Measurements from ENCODE around the gene NAALADL1. TPM values are rescaled to one million over a fixed set of nuclear protein-coding genes. Genes with fewer than 3 reads are reported as not detected.

Gene NAALADL1
- total RNA-seq, 2 experiments from 2014 or later = 7.1 to 7.5 TPM

DNA sequence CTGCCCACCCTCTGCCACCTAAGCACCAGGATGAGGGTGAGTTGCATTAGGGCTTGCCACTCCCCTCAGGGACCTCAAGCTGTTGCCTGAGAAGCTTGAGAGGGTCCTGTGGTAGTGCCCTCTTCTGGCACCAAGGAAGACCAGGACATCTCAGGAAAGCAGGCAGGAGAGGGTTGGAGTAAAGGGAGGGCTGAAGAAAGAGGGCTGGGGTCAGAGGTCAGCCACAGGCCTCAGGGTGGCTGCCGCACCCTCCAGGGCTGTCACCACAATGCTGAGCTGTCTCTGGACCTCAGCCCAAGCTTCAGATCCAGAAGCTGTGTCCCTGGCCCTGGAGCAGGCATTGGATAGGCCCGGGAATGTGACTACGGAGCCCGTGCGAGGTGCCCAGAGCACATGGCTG is 13.3 kb downstream of the NAALADL1 start:
- H3K4me3 Mint-ChIP-seq = no peak overlapping the region
- H3K27ac Mint-ChIP-seq = no peak overlapping the region
- DNase-seq = no peak
- peaks cover 53% of the 10 kb centered on the region for H3K4me1 Mint-ChIP-seq (ENCODE audit: low read depth)
- peaks cover 17% of the 10 kb centered on the region for H3K36me3 Mint-ChIP-seq (ENCODE audit: low read depth)
- CTCF ChIA-PET = no interaction called here
- no peaks in the 10 kb centered on the region for H3K9me3 Mint-ChIP-seq (ENCODE audit: insufficient read depth)
- no peaks in the 10 kb centered on the region for H3K27me3 Mint-ChIP-seq (ENCODE audit: low read depth)
- no peak for ATAC-seq
- POLR2A ChIA-PET = no interaction called here

DNA sequence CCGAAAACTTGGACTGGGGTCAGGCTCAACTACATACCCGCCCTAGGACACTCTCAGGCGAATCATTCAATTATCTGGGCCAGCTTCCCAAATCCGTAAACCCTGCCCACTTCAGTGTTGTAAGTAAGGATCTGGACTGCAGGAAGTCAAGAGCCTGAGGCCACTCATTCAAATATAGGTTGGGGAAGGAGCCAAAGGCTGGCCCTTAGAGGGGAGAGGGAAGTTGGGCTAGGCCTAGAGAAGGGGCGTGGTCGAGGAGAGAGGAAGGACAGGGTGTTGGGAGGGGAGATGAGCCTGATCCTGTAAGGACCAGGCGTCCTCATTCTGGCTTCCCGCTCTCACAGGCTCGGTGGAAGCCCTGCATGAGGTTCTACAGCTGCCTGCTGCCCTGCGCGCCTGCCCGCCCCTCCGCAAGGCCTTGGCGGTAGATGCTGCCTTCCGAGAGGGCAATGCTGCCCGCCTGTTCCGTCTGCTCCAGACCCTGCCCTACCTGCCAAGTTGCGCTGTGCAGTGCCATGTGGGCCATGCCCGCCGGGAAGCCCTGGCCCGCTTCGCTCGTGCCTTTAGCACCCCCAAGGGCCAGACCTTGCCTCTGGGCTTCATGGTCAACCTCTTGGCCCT is 14.4 kb downstream of the NAALADL1 start:
- H3K27me3 Mint-ChIP-seq (ENCODE audit: low read depth) = no peaks in the 10 kb centered on the region
- no peaks in the 10 kb centered on the region for H3K9me3 Mint-ChIP-seq (ENCODE audit: insufficient read depth)
- no peak overlapping the region for H3K27ac Mint-ChIP-seq
- CTCF ChIA-PET = interaction anchor here (1.5 kb wide), 1 partner anchor 17 kb away, joined by 3 read pairs; the partner anchor contains the start of gene SNX15
- H3K36me3 Mint-ChIP-seq (ENCODE audit: low read depth) = peaks cover 17% of the 10 kb centered on the region
- peaks cover 57% of the 10 kb centered on the region for H3K4me1 Mint-ChIP-seq (ENCODE audit: low read depth)
- DNase-seq (no peak), ATAC-seq (no peak)
- H3K4me3 Mint-ChIP-seq = no peak overlapping the region
- POLR2A ChIA-PET = no interaction called here

DNA sequence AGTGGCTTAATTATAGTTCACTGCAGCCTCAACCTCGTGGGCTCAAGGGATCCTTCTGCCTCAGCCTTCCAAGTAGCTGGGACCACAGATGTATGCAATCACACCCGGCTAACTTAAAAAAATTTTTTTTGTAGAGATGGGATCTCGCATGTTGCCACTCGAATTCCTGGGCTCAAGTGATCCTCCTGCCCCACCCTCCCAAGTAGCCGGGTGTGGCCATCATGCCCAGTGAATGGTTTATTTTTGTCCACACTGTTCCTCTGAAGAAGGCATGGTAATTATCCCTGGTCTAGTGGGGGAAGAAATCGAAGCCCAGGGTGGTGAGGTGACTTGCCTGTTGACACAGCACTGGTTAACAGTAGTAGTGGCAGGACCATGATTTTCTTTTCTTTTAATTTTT is 15.5 kb downstream of the NAALADL1 start:
- no peak for DNase-seq
- Mint-ChIP-seq H3K27ac (no peak overlapping the region), H3K36me3 (ENCODE audit: low read depth) (peaks cover 22% of the 10 kb centered on the region), H3K4me1 (ENCODE audit: low read depth) (peaks cover 53% of the 10 kb centered on the region), H3K9me3 (ENCODE audit: insufficient read depth) (no peaks in the 10 kb centered on the region), H3K27me3 (ENCODE audit: low read depth) (no peaks in the 10 kb centered on the region), H3K4me3 (peak overlapping the region; percentile 88)
- ATAC-seq = no peak
- ChIA-PET CTCF (interaction anchor here (1.5 kb wide), 1 partner anchor 16 kb away, joined by 3 read pairs; the partner anchor contains the start of gene SNX15), POLR2A (interaction anchor here (0.8 to 3.8 kb wide), 2 partner anchors 40 to 375 kb away, joined by 3 to 19 read pairs; partner anchors contain the start of gene CDCA5)

DNA sequence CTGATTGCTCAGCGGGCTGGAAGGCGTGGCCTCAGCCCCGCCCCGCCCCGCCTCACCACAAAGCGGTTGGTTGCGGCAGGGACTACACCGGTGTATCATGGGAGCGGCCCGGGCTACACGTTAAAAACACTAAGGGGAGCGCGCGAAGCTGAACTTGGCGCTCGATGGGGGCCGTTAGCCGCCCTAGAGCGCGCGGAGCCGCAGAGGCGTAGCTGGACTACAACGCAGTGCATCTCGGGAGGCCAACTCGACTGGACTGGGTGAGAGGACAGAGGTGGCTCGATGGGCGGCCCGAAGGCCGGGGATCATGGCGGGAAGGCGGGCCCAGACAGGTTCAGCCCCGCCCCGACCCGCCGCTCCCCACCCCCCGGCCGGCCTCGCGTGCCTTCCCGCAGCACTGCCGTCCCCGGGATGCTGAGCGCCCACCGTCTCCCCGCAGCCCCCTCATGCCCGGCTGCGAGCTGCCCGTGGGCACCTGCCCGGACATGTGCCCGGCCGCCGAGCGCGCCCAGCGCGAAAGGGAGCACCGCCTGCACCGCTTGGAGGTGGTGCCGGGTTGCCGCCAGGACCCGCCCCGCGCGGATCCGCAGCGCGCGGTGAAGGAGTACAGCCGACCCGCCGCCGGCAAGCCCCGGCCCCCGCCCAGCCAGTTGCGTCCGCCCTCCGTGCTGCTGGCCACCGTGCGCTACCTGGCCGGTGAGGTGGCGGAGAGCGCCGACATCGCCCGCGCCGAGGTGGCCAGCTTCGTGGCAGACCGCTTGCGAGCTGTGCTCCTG is 17.3 kb downstream of the NAALADL1 start, which contains the start of gene SAC3D1:
Gene SAC3D1 (plus strand): TSS at position 364 of the 776 bp plus-strand sequence. CDS start 83 bp downstream, at position 447.
- peak; percentile 97 for DNase-seq
- peak; percentile 95 for ATAC-seq
- ChIA-PET POLR2A (interaction anchor here (0.7 to 3.8 kb wide), 14 partner anchors 13 to 384 kb away, joined by 3 to 19 read pairs (median 5); partner anchors contain the start of genes ARL2, CDCA5, FAU and MRPL49), CTCF (interaction anchor here (1.0 to 2.9 kb wide), 10 partner anchors 13 to 185 kb away, joined by 3 to 32 read pairs (median 4); partner anchors contain the start of genes ARL2, FAU, MRPL49 and SNX15)
- Mint-ChIP-seq H3K4me3 (peak within 1 kb of the TSS; percentile 88), H3K4me1 (ENCODE audit: low read depth) (peaks cover 35% of the 10 kb centered on the region), H3K36me3 (ENCODE audit: low read depth) (peaks cover 22% of the 10 kb centered on the region), H3K27ac (peak within 1 kb of the TSS; percentile 95), H3K9me3 (ENCODE audit: insufficient read depth) (no peaks in the 10 kb centered on the region), H3K27me3 (ENCODE audit: low read depth) (no peaks in the 10 kb centered on the region)

DNA sequence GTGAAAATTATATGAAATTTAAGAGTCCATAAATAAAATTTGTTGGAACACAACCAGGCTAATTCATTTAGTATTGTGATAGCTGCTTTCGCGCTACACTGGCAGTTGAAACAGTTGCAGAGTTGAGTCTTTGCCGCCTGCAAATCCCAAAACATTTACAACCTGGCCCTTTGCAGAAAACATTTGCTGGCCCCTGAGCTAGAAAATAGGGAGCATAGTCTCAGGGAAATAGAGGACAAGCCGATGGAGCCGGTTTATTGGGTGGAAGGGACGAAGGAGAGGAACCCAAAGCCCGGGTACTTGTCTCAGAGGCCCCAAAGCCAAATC is 17.9 kb downstream of the NAALADL1 start:
- H3K27me3 Mint-ChIP-seq (ENCODE audit: low read depth) = no peaks in the 10 kb centered on the region
- POLR2A ChIA-PET = interaction anchor here (0.6 to 3.8 kb wide), 17 partner anchors 10 to 385 kb away, joined by 3 to 19 read pairs (median 4); partner anchors contain the start of genes ARL2, CDCA5, FAU and MRPL49
- H3K9me3 Mint-ChIP-seq (ENCODE audit: insufficient read depth) = no peaks in the 10 kb centered on the region
- H3K4me3 Mint-ChIP-seq = peak overlapping the region; percentile 86
- H3K27ac Mint-ChIP-seq = peak overlapping the region; percentile 95
- DNase-seq (no peak), ATAC-seq (no peak)
- CTCF ChIA-PET = interaction anchor here (1.0 to 2.9 kb wide), 8 partner anchors 12 to 81 kb away, joined by 3 to 32 read pairs (median 5); partner anchors contain the start of genes ARL2, FAU, MRPL49 and SNX15
- H3K36me3 Mint-ChIP-seq (ENCODE audit: low read depth) = peaks cover 24% of the 10 kb centered on the region
- peaks cover 33% of the 10 kb centered on the region for H3K4me1 Mint-ChIP-seq (ENCODE audit: low read depth)

DNA sequence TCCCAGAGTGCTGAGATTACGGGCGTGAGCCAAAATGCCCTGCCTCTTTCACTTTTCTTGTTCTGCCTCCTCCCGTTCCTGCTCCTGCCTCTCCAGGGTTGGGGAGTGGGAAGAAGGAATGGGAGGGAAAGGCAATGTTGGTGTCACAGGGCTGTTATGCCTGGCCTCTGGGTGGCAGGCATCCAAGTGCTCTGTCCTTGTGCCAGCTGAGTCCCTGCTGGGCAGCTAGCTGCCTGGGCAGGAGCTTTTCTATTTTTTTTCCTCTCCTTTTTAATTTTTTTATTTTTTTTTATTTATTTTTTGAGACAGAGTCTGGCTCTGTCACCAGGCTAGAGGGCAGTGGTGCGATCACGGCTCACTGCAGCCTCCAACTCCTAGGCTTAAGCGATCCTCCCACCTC is 21.4 kb downstream of the NAALADL1 start:
- H3K27ac Mint-ChIP-seq = no peak overlapping the region

DNA sequence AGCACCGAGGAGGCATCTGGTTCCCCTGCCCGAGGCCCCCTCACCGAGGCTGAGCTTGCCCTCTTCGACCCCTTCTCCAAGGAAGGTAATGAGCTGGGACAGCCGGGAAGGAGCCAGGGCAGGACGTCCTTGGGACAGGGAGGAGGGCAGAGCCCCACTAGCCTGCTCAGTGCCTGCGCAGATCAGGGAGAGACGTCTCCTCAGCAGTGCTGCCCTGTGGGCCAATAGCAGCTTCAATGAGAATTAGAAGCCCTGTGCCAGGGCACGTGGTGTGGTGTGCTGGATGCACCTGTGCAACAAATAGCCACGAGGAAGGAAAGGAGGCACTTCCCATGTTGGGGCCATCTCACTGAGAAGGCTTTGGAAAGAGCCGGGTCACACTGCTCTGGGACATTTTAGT is 22.8 kb downstream of the NAALADL1 start:
- Mint-ChIP-seq H3K4me1 (ENCODE audit: low read depth) (peaks cover 10% of the 10 kb centered on the region), H3K27ac (no peak overlapping the region), H3K36me3 (ENCODE audit: low read depth) (peaks cover 8% of the 10 kb centered on the region), H3K27me3 (ENCODE audit: low read depth) (no peaks in the 10 kb centered on the region), H3K4me3 (no peak overlapping the region), H3K9me3 (ENCODE audit: insufficient read depth) (no peaks in the 10 kb centered on the region)
- no peak for ATAC-seq
- DNase-seq = no peak
- POLR2A ChIA-PET = no interaction called here
- CTCF ChIA-PET = interaction anchor here (1.0 kb wide), 1 partner anchor 23 kb away, joined by 3 read pairs; no protein-coding TSS in a partner anchor

More for the DNA sequence above, 21.4 kb downstream of the NAALADL1 start:
- DNase-seq (no peak), ATAC-seq (no peak)
- Mint-ChIP-seq H3K36me3 (ENCODE audit: low read depth) (peaks cover 7% of the 10 kb centered on the region), H3K27me3 (ENCODE audit: low read depth) (no peaks in the 10 kb centered on the region), H3K9me3 (ENCODE audit: insufficient read depth) (no peaks in the 10 kb centered on the region), H3K4me3 (no peak overlapping the region), H3K4me1 (ENCODE audit: low read depth) (peaks cover 14% of the 10 kb centered on the region)
- CTCF ChIA-PET = interaction anchor here (1.0 to 2.0 kb wide), 3 partner anchors 12 to 189 kb away, joined by 3 to 5 read pairs (median 3); partner anchors contain the start of gene ARL2
- POLR2A ChIA-PET = interaction anchor here (0.6 kb wide), 2 partner anchors 60 to 173 kb away, joined by 3 read pairs; no protein-coding TSS in a partner anchor

DNA sequence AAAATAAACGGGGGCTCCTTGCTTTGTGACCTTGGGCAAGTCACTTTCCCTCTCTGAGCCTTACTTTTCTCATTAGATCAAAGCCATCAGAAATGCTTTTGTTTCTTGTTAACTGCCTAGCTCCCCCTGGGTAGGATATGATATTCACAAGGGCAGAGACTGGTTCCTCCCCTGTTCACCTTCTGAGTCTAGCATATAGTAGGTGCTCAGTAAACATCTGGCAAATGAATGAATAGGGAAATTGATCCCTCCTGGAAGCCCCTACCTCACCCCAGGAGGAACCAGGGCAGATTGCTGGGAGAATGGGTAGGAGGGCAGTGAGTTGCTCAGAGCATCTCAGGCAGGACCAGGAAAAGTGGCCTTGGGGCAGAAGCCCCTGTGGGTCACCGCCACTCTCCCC is 23.9 kb downstream of the NAALADL1 start:
- H3K4me1 Mint-ChIP-seq (ENCODE audit: low read depth) = peaks cover 3% of the 10 kb centered on the region
- ChIA-PET CTCF (interaction anchor here (0.7 kb wide), 1 partner anchor 131 kb away, joined by 3 read pairs; no protein-coding TSS in a partner anchor), POLR2A (no interaction called here)
- no peaks in the 10 kb centered on the region for H3K9me3 Mint-ChIP-seq (ENCODE audit: insufficient read depth)
- DNase-seq (no peak), ATAC-seq (no peak)
- H3K27ac Mint-ChIP-seq = no peak overlapping the region
- peaks cover 8% of the 10 kb centered on the region for H3K36me3 Mint-ChIP-seq (ENCODE audit: low read depth)
- no peaks in the 10 kb centered on the region for H3K27me3 Mint-ChIP-seq (ENCODE audit: low read depth)
- H3K4me3 Mint-ChIP-seq = no peak overlapping the region

DNA sequence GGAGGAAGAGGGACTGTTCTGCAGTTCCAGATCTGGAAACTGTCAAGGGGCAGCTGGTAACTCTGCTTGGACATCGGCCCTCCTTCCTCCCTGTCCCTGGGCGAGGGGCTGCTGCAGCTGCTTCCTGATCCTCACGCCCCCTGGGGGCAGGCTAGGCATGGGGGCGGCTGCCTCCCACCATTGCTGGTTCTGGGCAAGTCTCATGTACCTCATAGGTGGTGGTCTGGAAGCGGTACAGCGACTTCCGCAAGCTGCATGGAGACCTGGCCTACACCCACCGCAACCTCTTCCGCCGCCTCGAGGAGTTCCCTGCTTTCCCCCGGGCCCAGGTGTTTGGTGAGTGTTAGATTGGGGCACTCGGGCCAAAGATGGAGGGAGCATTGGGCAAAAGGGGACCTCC is 26.1 kb downstream of the NAALADL1 start:
- Mint-ChIP-seq H3K27me3 (ENCODE audit: low read depth) (no peaks in the 10 kb centered on the region), H3K9me3 (ENCODE audit: insufficient read depth) (no peaks in the 10 kb centered on the region), H3K27ac (no peak overlapping the region), H3K36me3 (ENCODE audit: low read depth) (peaks cover 4% of the 10 kb centered on the region), H3K4me3 (no peak overlapping the region), H3K4me1 (ENCODE audit: low read depth) (peaks cover 14% of the 10 kb centered on the region)
- DNase-seq (no peak), ATAC-seq (no peak)
- CTCF ChIA-PET = interaction anchor here (0.6 to 2.0 kb wide), 3 partner anchors 18 to 298 kb away, joined by 3 to 7 read pairs (median 3); partner anchors contain the start of gene ARL2
- POLR2A ChIA-PET = no interaction called here

DNA sequence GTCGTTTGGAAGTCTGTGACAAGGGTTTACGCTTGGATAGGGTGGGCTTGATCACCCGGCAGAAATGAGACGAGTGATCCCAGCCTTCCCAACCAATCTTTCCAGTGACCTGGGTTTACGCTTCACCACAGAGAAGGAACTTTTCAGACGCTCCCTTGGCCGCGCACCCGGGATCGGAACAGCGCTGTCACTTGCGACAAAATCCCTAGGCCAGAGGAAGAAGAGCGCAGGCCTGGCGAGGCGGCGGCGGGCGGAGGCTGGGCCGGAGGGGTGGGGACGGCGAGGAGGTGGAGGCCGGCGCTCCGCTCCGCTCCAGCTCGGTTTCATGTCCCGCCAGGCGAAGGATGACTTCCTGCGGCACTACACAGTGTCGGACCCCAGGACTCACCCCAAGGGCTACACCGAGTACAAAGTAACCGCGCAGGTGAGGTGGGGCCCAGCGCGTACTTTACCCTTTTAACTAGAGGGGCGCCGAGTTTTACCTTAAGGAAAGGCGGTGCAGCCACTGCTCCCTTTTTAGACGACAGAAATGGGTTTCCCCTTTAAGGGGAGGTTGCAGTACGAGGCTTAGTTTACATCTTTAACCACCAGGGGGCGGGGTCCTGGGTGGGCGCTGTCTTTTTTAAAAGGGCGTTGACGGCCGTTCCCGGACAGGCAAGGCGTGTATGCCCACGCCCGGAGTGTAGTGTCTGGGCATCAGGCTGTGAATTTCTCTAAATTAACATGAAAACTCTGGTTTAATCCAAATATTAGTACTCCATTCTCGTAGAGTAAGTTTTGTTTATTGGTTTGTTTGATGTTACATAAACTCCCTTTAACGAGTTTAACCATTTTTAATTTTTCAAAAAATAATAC is 30.9 kb downstream of the NAALADL1 start, which contains the start of gene SNX15:
Gene SNX15 (plus strand): TSS at position 227 of the 855 bp plus-strand sequence. CDS start 99 bp downstream, at position 326.
- peak; percentile 92 for ATAC-seq
- ChIA-PET CTCF (interaction anchor here (0.8 to 5.9 kb wide), 7 partner anchors 13 to 179 kb away, joined by 3 to 47 read pairs (median 4); partner anchors contain the start of genes ARL2 and SAC3D1), POLR2A (interaction anchor here (1.0 to 4.2 kb wide), 3 partner anchors 13 to 83 kb away, joined by 3 to 15 read pairs (median 7); partner anchors contain the start of genes ARL2 and SAC3D1)
- peaks cover 2% of the 10 kb centered on the region for H3K27me3 Mint-ChIP-seq (ENCODE audit: low read depth)
- H3K4me3 Mint-ChIP-seq = peak within 1 kb of the TSS; percentile 75
- DNase-seq = peak; percentile 96
- H3K9me3 Mint-ChIP-seq (ENCODE audit: insufficient read depth) = no peaks in the 10 kb centered on the region
- H3K27ac Mint-ChIP-seq = peak within 1 kb of the TSS; percentile 91
- H3K36me3 Mint-ChIP-seq (ENCODE audit: low read depth) = peaks cover 5% of the 10 kb centered on the region
- H3K4me1 Mint-ChIP-seq (ENCODE audit: low read depth) = peaks cover 22% of the 10 kb centered on the region

Measured in activated CD8-positive, alpha-beta T cell treated with anti-CD3 and anti-CD28 coated beads, Interleukin-2, amount 10 ng/mL, durations not matched to agents 7 days and 5 days (primary cell).